Trophoblast cell (in vitro differentiated cells and primary cell): ENCODE data around the gene MIA3.

ENCODE experiments used
- DNase-seq, 2 donors: peaks; one replicate each; pipeline ENCODE4 v3.0.0-alpha.2; 2016
- H2AFZ ChIP-seq: 2 replicates; pipeline ENCODE4 v1.6.1; 2013; ENCODE audit warnings: low read length, moderate library complexity, mild to moderate bottlenecking; ENCODE audit not compliant: insufficient read depth, poor library complexity
- H2AK5ac ChIP-seq: 2 replicates; pipeline ENCODE4 v1.6.1; 2013; ENCODE audit warnings: mild to moderate bottlenecking, low read length
- H2BK120ac ChIP-seq: 2 replicates; pipeline ENCODE4 v1.6.1; 2013; ENCODE audit warnings: low read length, mild to moderate bottlenecking, moderate library complexity; ENCODE audit not compliant: insufficient read depth, poor library complexity
- H2BK12ac ChIP-seq: 2 replicates; pipeline ENCODE4 v1.6.1; 2013; ENCODE audit warnings: mild to moderate bottlenecking, low read length, moderate library complexity
- H2BK5ac ChIP-seq: 2 replicates; pipeline ENCODE4 v1.6.1; 2013; ENCODE audit warnings: low read length, low read depth, moderate library complexity, mild to moderate bottlenecking; ENCODE audit not compliant: poor library complexity
- H3K14ac ChIP-seq: 2 replicates; pipeline ENCODE4 v1.6.1; 2013; ENCODE audit warnings: mild to moderate bottlenecking, low read length
- H3K18ac ChIP-seq: 2 replicates; pipeline ENCODE4 v1.6.1; 2013; ENCODE audit warnings: mild to moderate bottlenecking, low read length
- H3K23ac ChIP-seq: 2 replicates; pipeline ENCODE4 v1.6.1; 2013; ENCODE audit warnings: low read length
- H3K27ac ChIP-seq: 2 replicates; pipeline ENCODE4 v1.5.1; 2013; ENCODE audit warnings: low read depth, mild to moderate bottlenecking, inconsistent platforms, low read length, moderate library complexity
- H3K27me3 ChIP-seq: 2 replicates; pipeline ENCODE4 v1.6.1; 2013; ENCODE audit warnings: inconsistent platforms, mild to moderate bottlenecking, low read length, moderate library complexity; ENCODE audit not compliant: insufficient read depth
- H3K36me3 ChIP-seq, 2 experiments: 1 replicate in 1 of 2; 2 replicates in 1 of 2; pipeline ENCODE4 v1.6.1; 2013; ENCODE audit warnings: low read length in 2 of 2, mild to moderate bottlenecking in 2 of 2, moderate library complexity in 1 of 2; ENCODE audit not compliant: insufficient read depth in 2 of 2, control insufficient read depth in 1 of 2
- H3K4ac ChIP-seq: 2 replicates; pipeline ENCODE4 v1.6.1; 2013; ENCODE audit warnings: low read depth, mild to moderate bottlenecking, low read length, moderate library complexity
- H3K4me1 ChIP-seq, 2 experiments: 1 replicate in 1 of 2; 2 replicates in 1 of 2; pipeline ENCODE4 v1.6.1; 2013; ENCODE audit warnings: low read length in 2 of 2, mild to moderate bottlenecking in 2 of 2, moderate library complexity in 1 of 2; ENCODE audit not compliant: insufficient read depth in 2 of 2, control insufficient read depth in 1 of 2
- H3K4me2 ChIP-seq: 2 replicates; pipeline ENCODE4 v1.6.1; 2013; ENCODE audit warnings: inconsistent platforms, mild to moderate bottlenecking, low read length, moderate library complexity
- H3K4me3 ChIP-seq: 2 replicates; pipeline ENCODE4 v1.5.1; 2013; ENCODE audit warnings: mild to moderate bottlenecking, low read depth, low read length, inconsistent platforms
- H3K79me1 ChIP-seq: one replicate; pipeline ENCODE4 v1.6.1; 2013; ENCODE audit warnings: low read length
- H3K79me2 ChIP-seq: 2 replicates; pipeline ENCODE4 v1.6.1; 2013; ENCODE audit warnings: low read length, mild to moderate bottlenecking; ENCODE audit not compliant: control insufficient read depth, insufficient read depth, poor library complexity
- H3K9ac ChIP-seq: 2 replicates; pipeline ENCODE4 v1.6.1; 2013; ENCODE audit warnings: mild to moderate bottlenecking, low read length
- H3K9me3 ChIP-seq: 2 replicates; pipeline ENCODE4 v1.6.1; 2013; ENCODE audit warnings: low read depth, mild to moderate bottlenecking, control low read depth, inconsistent platforms, low read length; ENCODE audit not compliant: insufficient read depth
- H4K12ac ChIP-seq: 2 replicates; pipeline ENCODE4 v1.6.1; 2013; ENCODE audit warnings: low read depth, mild to moderate bottlenecking, low read length, moderate library complexity
- H4K8ac ChIP-seq: 2 replicates; pipeline ENCODE4 v1.6.1; 2013; ENCODE audit warnings: low read depth, mild to moderate bottlenecking, low read length, moderate library complexity
- H4K91ac ChIP-seq: one replicate; pipeline ENCODE4 v1.6.1; 2013; ENCODE audit warnings: low read depth, mild to moderate bottlenecking, low read length, moderate library complexity
- WGBS: extraction: QIAGEN DNeasy Blood & Tissue Kit; methylation state at CpG from one replicate; pipeline ENCODE4 v1.1.7; 2013; ENCODE audit warnings: missing lambda C conversion rate; ENCODE audit not compliant: insufficient read length, insufficient coverage; ENCODE audit errors: extremely low coverage; 5-methylcytosine and 5-hydroxymethylcytosine counted together

MIA3 gene

DNA sequence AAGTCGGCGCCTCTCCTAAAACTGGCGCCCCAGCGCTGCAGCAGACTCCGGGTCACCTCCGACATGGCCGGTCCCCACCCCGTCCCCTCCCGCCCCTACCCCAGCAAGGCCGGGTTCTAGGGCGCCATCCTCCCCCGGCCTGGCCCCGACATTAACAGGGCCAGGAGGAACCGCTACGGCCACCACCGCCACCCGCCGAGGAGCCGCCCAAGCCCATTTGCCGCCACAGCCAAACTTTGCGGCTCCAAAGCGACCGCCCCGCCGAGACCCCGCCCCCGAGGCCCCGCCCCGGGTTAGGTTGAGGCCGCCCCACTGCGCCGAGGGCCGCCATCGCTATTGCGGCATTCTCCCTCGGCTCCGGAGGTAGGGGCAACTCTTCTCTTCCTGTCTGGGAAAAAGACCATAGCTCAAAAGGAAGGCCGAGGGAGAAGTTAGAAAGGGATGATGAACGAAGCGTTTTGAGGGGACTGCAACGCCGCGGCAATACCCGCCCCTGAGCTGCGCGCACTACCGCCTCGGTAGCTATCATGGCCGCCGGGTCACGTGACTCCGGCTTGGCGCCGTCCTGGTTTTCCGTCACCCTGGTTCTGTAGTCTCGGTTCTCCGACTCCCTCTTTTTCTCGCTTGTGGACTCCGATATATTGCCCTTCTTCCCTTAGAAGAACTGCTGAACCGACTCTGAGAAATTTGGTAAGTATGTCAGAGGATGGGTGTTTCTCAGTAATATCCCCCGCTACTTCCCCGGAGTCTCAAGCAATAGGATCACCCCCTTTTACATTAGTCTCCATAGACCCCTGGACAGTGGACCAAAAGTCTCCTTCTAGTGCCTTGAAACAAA lies 94.6 kb downstream of the MIA3 start, which contains the start of the genes AIDA and BROX:
TSS of gene AIDA (minus strand) at position 239 of the 838 bp plus-strand sequence. CDS start at position 65, 174 bp downstream.
TSS of gene BROX (plus strand) at position 312 of the 838 bp plus-strand sequence. CDS start 3,136 bp downstream, outside the sequence.
- H4K8ac ChIP-seq: peak within 1 kb of the TSS; percentile 86
- H4K91ac ChIP-seq: peak within 1 kb of the TSS; percentile 89
- H2BK5ac ChIP-seq: peak within 1 kb of the TSS; percentile 97
- peak within 1 kb of the TSS; percentile 90 for H3K4me3 ChIP-seq
- peak within 1 kb of the TSS; percentile 76 for H3K27ac ChIP-seq
- H3K36me3 ChIP-seq: peaks cover 2 to 5% of the 10 kb centered on the region in 2 experiments
- no peaks in the 10 kb centered on the region for H3K4me1 ChIP-seq
- no peak within 1 kb of the TSS for H3K23ac ChIP-seq
- peak within 1 kb of the TSS; percentile 97 for H3K9ac ChIP-seq
- DNase-seq: peak; percentile 84 to 95
- H3K4ac ChIP-seq: peak within 1 kb of the TSS; percentile 66
- H3K18ac ChIP-seq: peak within 1 kb of the TSS; percentile 89
- peak within 1 kb of the TSS; percentile 65 for H3K14ac ChIP-seq
- peak within 1 kb of the TSS; percentile 75 for H3K4me2 ChIP-seq
- no CpG with 5 or more reads among the region's 62 CpGs for WGBS
- peak within 1 kb of the TSS; percentile 100 for H4K12ac ChIP-seq
- peaks cover 12% of the 10 kb centered on the region for H3K79me1 ChIP-seq
- peak within 1 kb of the TSS; percentile 23 for H2AK5ac ChIP-seq
- H3K9me3 ChIP-seq: no peaks in the 10 kb centered on the region
- H3K27me3 ChIP-seq: no peaks in the 10 kb centered on the region
- H2BK120ac ChIP-seq: peak within 1 kb of the TSS; percentile 79
- peak within 1 kb of the TSS; percentile 72 for H2AFZ ChIP-seq
- no peak within 1 kb of the TSS for H2BK12ac ChIP-seq
- peaks cover 6% of the 10 kb centered on the region for H3K79me2 ChIP-seq

DNA sequence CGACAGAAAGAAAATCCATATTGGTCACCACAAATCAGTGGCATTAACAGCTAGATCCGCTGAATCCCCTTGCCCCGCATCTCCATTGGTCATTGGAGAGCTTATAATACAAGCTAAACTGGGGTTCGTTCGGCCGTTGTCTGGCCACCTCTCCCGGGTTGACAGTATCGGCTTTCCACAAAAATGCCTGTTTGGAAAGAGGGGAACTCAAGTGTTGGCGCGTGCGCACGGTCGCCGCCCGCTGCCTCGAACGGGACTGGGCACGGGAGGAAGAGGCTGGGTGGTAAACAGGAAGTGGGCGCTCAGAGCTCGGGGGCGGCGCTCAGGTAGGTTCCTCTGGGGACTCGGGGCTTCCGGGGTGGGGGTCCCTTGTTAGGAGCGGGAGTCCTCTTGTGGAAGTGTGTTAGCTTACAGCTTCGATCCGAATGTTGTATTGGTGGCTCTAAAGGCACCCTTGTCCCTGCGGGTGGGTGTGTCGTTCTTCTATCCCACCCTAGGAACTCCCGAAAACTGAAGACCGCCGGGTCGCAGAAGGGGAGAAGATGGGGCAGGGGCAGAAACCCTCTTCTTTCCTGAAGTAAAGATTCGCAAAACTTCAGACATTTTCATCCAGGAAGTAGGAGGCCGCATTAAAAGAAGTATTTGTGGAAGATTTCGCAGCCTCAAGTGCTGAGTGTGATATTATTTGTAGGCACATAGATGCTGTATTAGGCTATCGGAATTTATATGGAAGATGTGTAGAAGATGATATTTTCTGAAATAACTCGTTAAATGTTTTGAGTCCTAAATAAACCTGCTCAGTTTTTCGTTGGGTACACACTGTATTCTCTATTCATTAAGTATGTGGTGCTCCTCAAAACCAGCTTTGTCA lies 95.4 kb downstream of the MIA3 start:
- Histone ChIP-seq H4K8ac (peak overlapping the region; percentile 86), H3K9ac (peak overlapping the region; percentile 97), H2AFZ (peak overlapping the region; percentile 57), H3K14ac (peak overlapping the region; percentile 63), H3K4me2 (peak overlapping the region; percentile 69), H3K27me3 (no peaks in the 10 kb centered on the region), H2BK5ac (peak overlapping the region; percentile 97), H3K36me3 (peaks cover 2 to 5% of the 10 kb centered on the region in 2 experiments), H2AK5ac (no peak overlapping the region), H3K4ac (peak overlapping the region; percentile 16), H3K79me1 (peaks cover 12% of the 10 kb centered on the region), H3K27ac (peak overlapping the region; percentile 76), H3K18ac (peak overlapping the region; percentile 16), H2BK120ac (peak overlapping the region; percentile 79), H2BK12ac (no peak overlapping the region), H3K4me3 (peak overlapping the region; percentile 90), H4K91ac (peak overlapping the region; percentile 56), H4K12ac (peak overlapping the region; percentile 65), H3K79me2 (peaks cover 5% of the 10 kb centered on the region), H3K9me3 (no peaks in the 10 kb centered on the region), H3K4me1 (no peaks in the 10 kb centered on the region), H3K23ac (no peak overlapping the region)
- no CpG with 5 or more reads among the region's 39 CpGs for WGBS
- DNase-seq: peak; percentile 92 to 98

DNA sequence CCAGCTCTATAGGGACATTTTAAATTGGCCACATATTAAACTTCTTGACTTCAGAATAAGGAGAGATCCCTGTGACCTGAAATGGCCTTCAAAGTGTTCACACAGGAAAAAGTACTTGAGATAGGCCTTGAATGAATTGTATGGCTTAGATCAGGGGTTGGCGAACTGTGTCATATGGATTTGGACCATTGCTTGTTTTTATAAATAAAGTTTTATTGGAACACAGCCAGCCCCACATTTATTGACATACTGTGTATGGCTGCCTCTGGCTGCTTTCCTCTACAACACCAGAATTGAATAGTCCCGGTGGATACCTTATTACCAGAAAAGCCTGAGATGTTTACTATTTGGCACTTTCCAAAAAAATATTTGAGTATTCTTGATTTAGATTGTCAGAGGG lies 98.5 kb downstream of the MIA3 start:
- H3K27me3 ChIP-seq: no peaks in the 10 kb centered on the region
- H3K4me1 ChIP-seq: no peaks in the 10 kb centered on the region
- peaks cover 4% of the 10 kb centered on the region for H3K79me2 ChIP-seq
- H3K14ac ChIP-seq: no peak overlapping the region
- H3K4me2 ChIP-seq: no peak overlapping the region
- no peak overlapping the region for H2BK5ac ChIP-seq
- H4K12ac ChIP-seq: no peak overlapping the region
- H2BK12ac ChIP-seq: no peak overlapping the region
- peaks cover 12% of the 10 kb centered on the region for H3K79me1 ChIP-seq
- no peak overlapping the region for H3K23ac ChIP-seq
- H3K9me3 ChIP-seq: no peaks in the 10 kb centered on the region
- no peak overlapping the region for H3K9ac ChIP-seq
- H2AFZ ChIP-seq: no peak overlapping the region
- H4K91ac ChIP-seq: no peak overlapping the region
- no peak overlapping the region for H2BK120ac ChIP-seq
- no peak overlapping the region for H3K27ac ChIP-seq
- WGBS: no CpG with 5 or more reads among the region's 2 CpGs
- no peak overlapping the region for H2AK5ac ChIP-seq
- no peak for DNase-seq
- H3K4me3 ChIP-seq: no peak overlapping the region
- H4K8ac ChIP-seq: no peak overlapping the region
- no peak overlapping the region for H3K4ac ChIP-seq
- H3K18ac ChIP-seq: no peak overlapping the region
- peaks cover 4 to 8% of the 10 kb centered on the region in 2 experiments for H3K36me3 ChIP-seq
